ENCODE data around the gene SLC25A28. TPM values are rescaled to one million over a fixed set of nuclear protein-coding genes. Genes with fewer than 3 reads are reported as not detected.

The SLC25A28 gene
- total and polyA plus RNA-seq, 8 donors = 32.5 to 55.8 (median 49.3) TPM

DNA sequence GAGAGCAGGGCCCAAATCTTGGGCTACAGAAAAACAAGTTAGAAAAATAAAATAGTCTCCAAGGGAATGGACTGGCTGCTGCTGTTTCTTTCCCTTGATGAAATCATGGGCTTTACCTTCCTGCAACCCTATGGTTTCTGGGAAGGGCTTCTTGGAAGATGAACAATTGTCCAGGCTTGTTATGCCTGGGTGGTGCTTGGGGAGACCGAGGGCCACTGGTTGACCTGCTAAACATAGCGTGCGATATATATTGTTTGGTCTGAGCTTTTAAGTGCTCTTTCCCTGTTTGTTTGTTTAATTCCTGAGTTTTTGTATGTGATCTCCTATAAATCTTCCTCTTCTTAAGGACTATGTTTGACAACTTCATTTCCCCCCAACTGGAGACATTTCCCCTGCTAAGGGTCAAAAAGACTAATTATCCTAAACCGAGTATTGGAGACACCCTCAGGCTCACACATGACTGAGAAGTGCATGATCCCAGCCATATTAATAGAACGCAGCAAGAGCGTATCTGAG lies 37.9 kb downstream of the SLC25A28 start:
- no peaks in the 10 kb centered on the region for H3K36me3 ChIP-seq
- H3K9me3 ChIP-seq = no peaks in the 10 kb centered on the region
- TF ChIP-seq CTCF (IDR thresholded peaks at IDR 0.05) = no peak
- no peak for ATAC-seq
- no peak overlapping the region for H3K4me3 ChIP-seq
- peaks cover 0 to 8% of the 10 kb centered on the region in 2 donors for H3K27me3 ChIP-seq
- no peak for DNase-seq
- intact Hi-C loops (cut with DNase I) = no loop called here
- H3K27ac ChIP-seq = no peak overlapping the region
- no peaks in the 10 kb centered on the region for H3K4me1 ChIP-seq

- TF ChIP-seq CTCF (IDR thresholded peaks at IDR 0.05) = no peak
- intact Hi-C loops (cut with DNase I) = no loop called here
- Histone ChIP-seq H3K4me3 (no peak overlapping the region), H3K36me3 (no peaks in the 10 kb centered on the region), H3K27ac (no peak overlapping the region), H3K27me3 (peaks cover 0 to 8% of the 10 kb centered on the region in 2 donors), H3K4me1 (no peaks in the 10 kb centered on the region), H3K9me3 (no peaks in the 10 kb centered on the region)
- DNase-seq = no peak
- no peak for ATAC-seq
These were observed 40.3 kb downstream of the SLC25A28 start for GRCh38 chr10:99579971-99580370.

GRCh38 chr10:99573790-99574189 lies 46.4 kb downstream of the SLC25A28 start:
- intact Hi-C loops (cut with DNase I) = no loop called here
- Histone ChIP-seq H3K27me3 (peaks cover 0 to under 1% of the 10 kb centered on the region in 2 donors), H3K4me1 (no peaks in the 10 kb centered on the region), H3K27ac (no peak overlapping the region), H3K4me3 (no peak overlapping the region), H3K36me3 (no peaks in the 10 kb centered on the region), H3K9me3 (no peaks in the 10 kb centered on the region)
- DNase-seq (peak in 1 of 4 donors; percentile 16), ATAC-seq (no peak)
- TF ChIP-seq CTCF (IDR thresholded peaks at IDR 0.05) = no peak

DNA sequence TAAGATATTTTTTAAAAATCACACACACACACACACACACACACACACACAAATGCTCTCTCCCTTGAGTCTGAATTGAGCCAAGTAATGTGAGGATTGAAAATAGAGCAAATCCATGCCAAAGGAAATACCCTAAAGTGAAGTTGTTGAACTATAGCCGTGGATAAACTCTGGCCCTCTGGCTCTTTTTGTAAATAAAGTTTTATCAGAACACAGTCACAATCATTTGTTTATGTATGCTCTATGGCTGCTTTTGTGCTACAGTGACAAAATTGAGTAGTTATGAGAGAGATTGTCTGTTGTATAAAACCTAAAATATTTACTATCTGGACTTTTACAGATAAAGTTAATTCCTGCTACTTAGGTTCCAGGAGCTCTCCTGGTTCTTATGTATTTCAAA lies 48.4 kb downstream of the SLC25A28 start:
- Histone ChIP-seq H3K36me3 (no peaks in the 10 kb centered on the region), H3K9me3 (no peaks in the 10 kb centered on the region), H3K27me3 (peaks cover 0 to 7% of the 10 kb centered on the region in 2 donors), H3K27ac (no peak overlapping the region), H3K4me1 (no peaks in the 10 kb centered on the region), H3K4me3 (no peak overlapping the region)
- ATAC-seq = no peak
- no peak for TF ChIP-seq CTCF (IDR thresholded peaks at IDR 0.05)
- no peak for DNase-seq
- intact Hi-C loops (cut with DNase I) = no loop called here

DNA sequence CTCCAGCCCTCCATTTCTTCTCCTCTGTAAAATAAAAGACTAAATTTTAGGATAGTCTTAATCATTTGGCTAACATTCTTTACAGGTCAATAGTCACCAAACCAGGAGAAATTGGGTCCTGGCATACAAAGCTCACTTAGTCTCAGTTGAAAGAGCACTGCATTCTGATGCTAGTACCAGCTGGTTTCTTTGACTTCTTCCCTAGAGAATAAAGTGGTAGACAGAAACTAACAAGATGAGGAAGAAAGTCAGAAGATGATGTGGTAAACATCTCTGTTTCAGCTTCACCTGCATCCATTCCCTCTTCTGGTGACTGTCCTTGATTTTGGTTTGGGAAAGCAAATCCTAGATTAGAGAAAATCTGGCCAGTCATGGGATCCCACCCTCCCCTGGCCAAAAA lies 50.3 kb downstream of the SLC25A28 start:
- H3K36me3 ChIP-seq = no peaks in the 10 kb centered on the region
- no peaks in the 10 kb centered on the region for H3K4me1 ChIP-seq
- H3K9me3 ChIP-seq = no peaks in the 10 kb centered on the region
- H3K27ac ChIP-seq = no peak overlapping the region
- ATAC-seq = no peak
- H3K27me3 ChIP-seq = peaks cover 0 to 7% of the 10 kb centered on the region in 2 donors
- DNase-seq = no peak
- no peak for TF ChIP-seq CTCF (IDR thresholded peaks at IDR 0.05)
- intact Hi-C loops (cut with DNase I) = no loop called here
- H3K4me3 ChIP-seq = no peak overlapping the region

Data from left lung (tissue), 10 donors.